Fibroblast of peridontal ligament (primary cell): Measurements from ENCODE around the gene SFI1.
A peak's percentile ranks its signal among the peaks of the same experiment; 100 is the strongest.

ENCODE experiments used
- DNase-seq: peaks from one replicate; pipeline ENCODE4 v3.0.0-alpha.2; 2010; ENCODE audit errors: extremely low read depth

SFI1 gene

GRCh38 chr22:31635638-31636306 lies 139.4 kb downstream of the SFI1 start:
- DNase-seq: no peak

- no peak for DNase-seq
These were observed 141.1 kb downstream of the SFI1 start for GRCh38 chr22:31637447-31637890.

- DNase-seq: no peak
These were observed 141.7 kb downstream of the SFI1 start for GRCh38 chr22:31637891-31638618.

- DNase-seq: no peak
These were observed 143.2 kb downstream of the SFI1 start for GRCh38 chr22:31639436-31640039.

DNA sequence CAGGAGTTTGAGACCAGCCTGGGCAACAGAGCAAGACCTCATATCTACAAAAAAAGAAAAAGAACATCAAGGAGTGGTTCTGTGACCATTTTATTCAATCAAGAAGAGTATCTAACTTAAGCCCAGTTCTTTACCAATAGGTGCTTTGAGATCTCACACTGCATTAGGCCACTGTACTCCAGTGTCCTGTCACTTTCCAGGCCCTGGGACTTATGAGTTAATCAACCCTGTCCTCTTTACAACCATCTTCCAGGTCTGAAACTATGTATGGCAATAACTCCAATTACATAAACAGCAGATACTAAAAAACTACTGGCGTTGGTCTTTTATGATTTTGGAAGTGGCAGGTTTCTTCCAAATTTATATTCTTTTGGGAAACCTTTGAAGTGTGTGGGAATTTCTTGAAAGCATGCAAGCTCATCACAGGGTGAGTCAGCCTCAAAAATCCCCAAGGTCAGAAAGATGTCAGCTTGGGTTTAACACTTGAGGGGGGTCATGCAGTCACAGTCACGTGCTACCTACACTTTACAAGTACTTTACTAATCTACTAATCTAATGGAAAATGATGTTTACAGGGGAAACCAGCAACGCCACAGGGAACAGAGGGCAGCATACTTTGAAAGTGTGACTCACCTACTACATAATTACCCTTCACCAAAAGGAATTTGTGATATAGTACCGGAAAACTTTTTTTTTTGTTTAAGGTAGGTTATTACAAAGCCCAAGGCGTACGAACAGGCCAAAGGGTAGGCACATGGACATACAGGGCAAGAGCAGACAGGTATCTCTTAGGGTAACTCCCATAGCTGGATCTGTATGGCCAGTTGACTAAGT lies 150.1 kb downstream of the SFI1 start:
- peak; percentile 78 for DNase-seq

DNA sequence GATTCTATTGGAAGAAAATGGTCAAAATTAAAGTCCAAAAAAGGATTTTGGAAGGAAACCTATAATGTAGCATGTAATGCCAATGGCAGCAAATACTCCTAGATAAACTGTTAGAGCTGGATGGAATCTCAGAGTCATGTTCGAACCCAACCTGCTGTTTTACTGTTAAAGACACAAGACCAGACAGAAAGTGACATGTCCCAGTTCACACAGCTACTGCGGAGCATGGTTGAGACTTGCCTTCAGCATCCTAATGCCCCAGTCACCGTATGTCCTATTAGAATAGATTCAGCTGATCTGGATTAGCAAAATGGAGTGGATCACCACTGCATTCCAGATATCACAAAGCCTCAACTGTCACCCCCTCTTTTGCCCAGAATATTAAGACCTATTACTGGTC lies 150.7 kb downstream of the SFI1 start:
- no peak for DNase-seq

- peak; percentile 55 for DNase-seq
These were observed 151.4 kb downstream of the SFI1 start for GRCh38 chr22:31647523-31648320.

GRCh38 chr22:31650391-31650790 lies 154.1 kb downstream of the SFI1 start:
- DNase-seq: peak; percentile 65

- DNase-seq: no peak
These were observed 155.3 kb downstream of the SFI1 start for GRCh38 chr22:31651664-31652063.

DNA sequence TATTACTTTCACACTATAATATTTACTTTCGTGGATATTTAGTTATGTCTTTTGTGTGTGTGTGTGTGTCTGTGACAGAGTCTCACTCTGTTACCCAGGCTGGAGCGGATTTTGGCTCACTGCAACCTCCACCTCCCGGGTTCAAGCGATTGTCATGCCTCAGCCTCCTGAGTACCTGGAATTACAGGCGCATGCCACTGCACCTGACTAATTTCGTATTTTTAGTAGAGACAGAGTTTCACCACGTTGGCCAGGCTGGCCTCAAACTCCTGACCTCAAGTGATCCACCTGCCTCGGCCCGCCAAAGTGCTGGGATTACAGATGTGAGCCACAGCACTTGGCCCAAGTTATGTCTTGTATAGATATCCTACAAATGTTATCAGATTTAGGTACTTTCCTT lies 155.8 kb downstream of the SFI1 start:
- DNase-seq: no peak

GRCh38 chr22:31652911-31653684 lies 156.8 kb downstream of the SFI1 start:
- DNase-seq: no peak

DNA sequence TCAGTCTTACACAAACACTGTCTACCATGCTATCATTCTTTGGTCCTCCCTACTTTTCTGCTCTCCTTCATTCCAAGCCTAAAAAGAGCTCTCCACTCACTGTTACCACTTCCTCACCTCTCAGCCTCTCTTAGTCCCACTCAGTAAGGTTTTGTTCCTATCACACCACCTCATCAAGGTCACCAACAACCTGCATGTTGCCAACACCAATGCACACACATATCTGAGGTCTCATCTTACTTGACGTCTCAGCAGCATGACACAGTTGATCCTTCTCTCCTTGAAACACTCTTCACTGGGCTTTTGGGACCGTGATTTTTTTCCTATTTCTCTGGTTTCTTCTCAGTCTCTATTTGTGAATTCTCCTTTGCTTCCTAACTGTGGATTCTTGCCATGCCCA lies 157.6 kb downstream of the SFI1 start:
- DNase-seq: no peak

DNA sequence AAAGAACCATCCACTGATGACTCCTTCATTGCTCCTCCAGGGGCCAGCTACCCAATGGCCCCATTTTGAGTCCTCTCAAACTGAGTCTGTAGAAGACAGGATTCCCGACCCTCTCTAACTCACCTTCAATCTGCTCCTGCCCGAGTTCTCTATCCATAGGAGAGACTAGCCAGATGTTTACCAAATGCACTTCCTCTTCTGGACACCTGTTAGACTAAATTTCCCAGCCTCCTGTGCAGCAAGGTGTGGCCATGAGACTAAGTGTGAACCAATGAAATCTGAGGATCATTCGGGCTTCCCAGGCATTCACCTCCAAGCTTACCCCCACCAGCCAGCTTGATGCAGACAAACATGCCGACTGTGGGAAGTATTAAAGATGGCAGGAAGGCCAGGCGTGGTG lies 158.1 kb downstream of the SFI1 start:
- DNase-seq: no peak

GRCh38 chr22:31659246-31659645 lies 162.9 kb downstream of the SFI1 start:
- no peak for DNase-seq

- peak; percentile 64 for DNase-seq
These were observed 164.6 kb downstream of the SFI1 start for GRCh38 chr22:31660860-31661341.

- peak; percentile 93 for DNase-seq
These were observed 165.7 kb downstream of the SFI1 start, which contains the start of gene PISD for GRCh38 chr22:31661851-31662667. Gene PISD, minus strand, starts transcription at chr22:31662215. Its CDS starts 7 bp downstream, at chr22:31662208.

DNA sequence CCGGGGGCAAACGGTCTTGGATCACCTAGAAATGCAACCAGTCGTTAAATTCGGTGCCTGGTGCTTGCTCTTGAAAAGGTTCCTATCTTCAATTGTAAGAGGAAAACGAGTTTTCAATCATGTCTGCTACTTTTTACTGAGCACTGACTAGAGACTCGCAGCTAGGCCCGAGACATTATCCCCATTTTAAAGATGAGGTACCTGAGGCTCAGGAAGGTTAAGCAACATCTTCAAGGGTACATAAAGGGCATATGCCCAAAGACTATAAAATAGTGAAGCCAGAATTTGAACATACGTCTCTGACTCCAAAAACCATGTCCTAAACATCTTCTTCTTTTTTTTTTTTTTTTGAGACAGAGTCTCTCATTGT lies 166.3 kb downstream of the SFI1 start:
- no peak for DNase-seq
